K562 (cell line): Measurements from ENCODE around the gene TENM4. TPM values are rescaled to one million over a fixed set of nuclear protein-coding genes. Genes with fewer than 3 reads are reported as not detected.

Source experiments
- ATAC-seq: fragments of 200-7000 bp; cut with Tn5 transposase; 3 replicates; pipeline ENCODE4 v1.9.1; 2020; ENCODE audit warnings: moderate library complexity
- BruUV-seq: library from RNA; stranded (reverse); fragments of 400-500 nt; replicated peaks from 2 replicates; lab custom pipeline; 2021; lab: Mats Ljungman, UMichigan
- CTCF ChIA-PET: fragments of 300-600 bp; formaldehyde crosslinking; extraction: SDS; loops from one replicate; lab custom pipeline; 2021; ENCODE audit warnings: low intra/inter-chr PET ratio; lab: Yijun Ruan, JAX
- POLR2A ChIA-PET: fragments of 300-600, 350-650 bp; sonication (Branson Sonifier 250); formaldehyde crosslinking; extraction: SDS; loops from one replicate; lab custom pipeline; 2021; ENCODE audit warnings: antibody characterized with exemption, inconsistent platforms; lab: Yijun Ruan, JAX
- DNase-seq, 4 experiments: peaks; one replicate each; pipeline versions ENCODE4 v3.0.0 to v3.0.0-alpha.2; 2011 to 2018; ENCODE audit warnings: low spot score in 3 of 4, mixed read lengths in 3 of 4; ENCODE audit errors: extremely low read depth in 1 of 4
- FAIRE-seq: peaks from 2 replicates; lab custom pipeline; 2011; peaks lifted over from hg19 to GRCh38; lab: Jason Lieb, UNC
- H2AFZ ChIP-seq: 2 replicates; pipeline ENCODE4 v1.6.0; 2011; ENCODE audit warnings: low read depth, low read length, control low read depth, inconsistent platforms
- H3K27ac ChIP-seq: fragments of 200-600 bp; 3 replicates; pipeline ENCODE4 v1.8.0; 2011; ENCODE audit warnings: low read depth, mild to moderate bottlenecking, control low read depth, inconsistent platforms, low read length, moderate library complexity, mixed read lengths; ENCODE audit errors: extremely low read depth
- H3K27me3 ChIP-seq, 2 experiments: fragments of 300-600 bp in 1 of 2; 2 replicates in 1 of 2; 3 replicates in 1 of 2; pipeline versions ENCODE4 v1.6.0 to v1.8.0; 2011; ENCODE audit warnings: inconsistent platforms in 2 of 2, low read length in 2 of 2, mild to moderate bottlenecking in 1 of 2, mixed read lengths in 1 of 2, moderate library complexity in 1 of 2; ENCODE audit not compliant: control insufficient read depth in 2 of 2, insufficient read depth in 2 of 2
- H3K36me3 ChIP-seq: fragments of 300-600 bp; 3 replicates; pipeline ENCODE4 v1.8.0; 2011; ENCODE audit warnings: mild to moderate bottlenecking, low read length, inconsistent platforms; ENCODE audit not compliant: control insufficient read depth, insufficient read depth
- H3K4me1 ChIP-seq, 2 experiments: fragments of 200-600 bp in 1 of 2; replicated peaks in 1 of 2; 2 replicates in 1 of 2; 3 replicates in 1 of 2; pipeline versions ENCODE4 v1.5.1 to v1.8.0; 2011; ENCODE audit warnings: inconsistent platforms in 2 of 2, low read length in 2 of 2, mild to moderate bottlenecking in 1 of 2, mixed read lengths in 1 of 2, moderate library complexity in 1 of 2; ENCODE audit not compliant: control insufficient read depth in 2 of 2, insufficient read depth in 2 of 2
- H3K4me2 ChIP-seq: 2 replicates; pipeline ENCODE4 v1.6.1; 2011; ENCODE audit warnings: low read length, control low read depth, inconsistent platforms, mixed read lengths; ENCODE audit not compliant: insufficient read depth
- H3K4me3 ChIP-seq: fragments of 200-600 bp; sonication (generic), shearing (Covaris generic); 2 replicates; pipeline ENCODE4 v1.5.1; 2016; ENCODE audit warnings: control low read depth, inconsistent platforms
- H3K79me2 ChIP-seq: fragments of 200-600 bp; 3 replicates; pipeline ENCODE4 v1.8.0; 2011; ENCODE audit warnings: low read length, inconsistent platforms; ENCODE audit not compliant: control insufficient read depth, insufficient read depth
- H3K9ac ChIP-seq, 2 experiments: 2 replicates each; pipeline versions ENCODE4 v1.6.0 to v1.6.1; 2011; ENCODE audit warnings: low read depth in 2 of 2, low read length in 2 of 2, control low read depth in 1 of 2, inconsistent platforms in 1 of 2, mild to moderate bottlenecking in 1 of 2, mixed read lengths in 1 of 2; ENCODE audit not compliant: insufficient read depth in 1 of 2
- H3K9me1 ChIP-seq: one replicate; pipeline ENCODE4 v1.6.0; 2011; ENCODE audit warnings: inconsistent platforms, mild to moderate bottlenecking, low read length, moderate library complexity; ENCODE audit not compliant: control insufficient read depth, insufficient read depth
- H3K9me3 ChIP-seq: replicated peaks from 2 replicates; pipeline ENCODE4 v1.5.1; 2011; ENCODE audit warnings: low read depth, low read length, inconsistent platforms; ENCODE audit not compliant: control insufficient read depth, insufficient read depth
- H4K20me1 ChIP-seq: replicated peaks from 2 replicates; pipeline ENCODE4 v1.6.1; 2011; ENCODE audit warnings: low read length, inconsistent platforms, mixed read lengths; ENCODE audit not compliant: control insufficient read depth, insufficient read depth
- FOXJ2 ChIP-seq: fragments of 200-800 bp; sonication (Bioruptor generic); IDR thresholded peaks from 2 replicates; pipeline ENCODE4 v1.6.1; 2016; ENCODE audit warnings: missing genetic modification characterization, missing compliant biosample characterization
- GMEB1 ChIP-seq: fragments of 250-450 bp; sonication (Bioruptor Pico); IDR thresholded peaks from 2 replicates; pipeline ENCODE4 v1.4.0; 2020; ENCODE audit warnings: mild to moderate bottlenecking
- HDAC2 ChIP-seq: fragments of 450-650 bp; IDR thresholded peaks from 2 replicates; pipeline ENCODE4 v1.6.1; 2016; ENCODE audit warnings: mild to moderate bottlenecking
- HMBOX1 ChIP-seq: sonication (generic); IDR thresholded peaks from 2 replicates; pipeline ENCODE4 v1.6.1; 2016
- ID3 ChIP-seq, 2 experiments: fragments of 250-450 bp in 1 of 2; fragments of 450-650 bp in 1 of 2; sonication (Bioruptor Pico) in 1 of 2; IDR thresholded peaks; 2 replicates each; pipeline versions ENCODE4 v1.6.1 to v1.8.0; 2016 to 2021; ENCODE audit warnings: mild to moderate bottlenecking in 2 of 2, moderate library complexity in 2 of 2, missing compliant biosample characterization in 1 of 2, missing genetic modification characterization in 1 of 2
- KAT8 ChIP-seq: fragments of 450-650 bp; IDR thresholded peaks from 2 replicates; pipeline ENCODE4 v1.6.1; 2016; ENCODE audit warnings: low read depth, mild to moderate bottlenecking
- MTF1 ChIP-seq: fragments of 250-450 bp; sonication (Bioruptor Pico); IDR thresholded peaks from 2 replicates; pipeline ENCODE4 v1.9.0; 2021; ENCODE audit warnings: moderate library complexity, mild to moderate bottlenecking, inconsistent platforms, borderline replicate concordance
- NCOA6 ChIP-seq: fragments of 450-650 bp; IDR thresholded peaks from 2 replicates; pipeline ENCODE4 v1.6.1; 2017; ENCODE audit warnings: mild to moderate bottlenecking
- NFE2 ChIP-seq: IDR thresholded peaks from 2 replicates; pipeline ENCODE4 v1.6.1; 2014; ENCODE audit warnings: antibody characterized with exemption, low read depth
- NUFIP1 ChIP-seq: fragments of 450-650 bp; IDR thresholded peaks from 2 replicates; pipeline ENCODE4 v1.6.1; 2018; ENCODE audit not compliant: partially characterized antibody
- PTBP1 ChIP-seq: fragments of 200-400 bp; formaldehyde crosslinking; IDR thresholded peaks from 2 replicates; pipeline ENCODE4 v1.6.1; 2017; ENCODE audit warnings: low read depth, low read length
- PTTG1 ChIP-seq: fragments of 450-650 bp; IDR thresholded peaks from 2 replicates; pipeline ENCODE4 v1.6.1; 2016; ENCODE audit warnings: low read depth, mild to moderate bottlenecking, missing genetic modification characterization, missing compliant biosample characterization
- STAG1 ChIP-seq: sonication (generic); formaldehyde crosslinking; IDR thresholded peaks from 2 replicates; pipeline ENCODE4 v1.5.0; 2020; ENCODE audit warnings: missing genetic modification reagents, borderline replicate concordance
- TFAP4 ChIP-seq: sonication (generic); formaldehyde crosslinking; IDR thresholded peaks from 2 replicates; pipeline ENCODE4 v1.8.0; 2022; ENCODE audit warnings: missing genetic modification reagents, mild to moderate bottlenecking, moderate library complexity, borderline replicate concordance
- TRIM28 ChIP-seq: fragments of 450-650 bp; IDR thresholded peaks from 2 replicates; pipeline ENCODE4 v1.6.1; 2017
- ZBTB7A ChIP-seq: IDR thresholded peaks from 2 replicates; pipeline ENCODE4 v1.6.1; 2011; ENCODE audit warnings: low read depth, mild to moderate bottlenecking, low read length, moderate library complexity, borderline replicate concordance; ENCODE audit not compliant: control insufficient read depth
- ZBTB9 ChIP-seq: fragments of 450-650 bp; formaldehyde crosslinking; IDR thresholded peaks from 2 replicates; pipeline ENCODE4 v1.4.0; 2020; ENCODE audit warnings: mild to moderate bottlenecking, moderate library complexity
- ZNF644 ChIP-seq: fragments of 200-800 bp; sonication (Bioruptor generic); IDR thresholded peaks from 2 replicates; pipeline ENCODE4 v1.6.1; 2016; ENCODE audit warnings: low read depth, missing genetic modification characterization, missing compliant biosample characterization
- WGBS: fragments of 100-300 bp; shearing (Covaris generic); methylation state at CpG from one replicate; pipeline ENCODE4 v1.1.6; 2016; ENCODE audit warnings: low coverage, mixed read lengths; ENCODE audit not compliant: insufficient coverage; ENCODE audit errors: missing lambda C conversion rate; 5-methylcytosine and 5-hydroxymethylcytosine counted together
- in situ Hi-C: fragments of 300-500 bp; cut with MboI; formaldehyde crosslinking; loops from 4 replicates; pipeline ENCODE4 v1.15.0; 2018; ENCODE audit warnings: inconsistent platforms, mixed read lengths
- intact Hi-C: fragments of 100-400 bp; cut with micrococcal nuclease; formaldehyde crosslinking; loops from 2 replicates; pipeline ENCODE4 v1.14.2; 2022
- polyA plus RNA-seq, 8 experiments: library from polyadenylated mRNA; depleted of rRNA in 4 of 8; stranded (reverse) in 5 of 8; unstranded in 3 of 8; fragments of >200 nt; fragmentation: Nextera tagmentation in 2 of 8; fragmentation: Illumina TruSeq in 1 of 8; extraction: Ambion mirVana in 2 of 8; extraction: Trizol in 1 of 8; gene quantifications; 2 replicates each; pipeline versions ENCODE4 v1.2.1 to v1.2.3, GENCODE V29; 2011 to 2014; ENCODE audit warnings: inconsistent platforms in 1 of 8, missing spikeins in 1 of 8
- total RNA-seq, 7 experiments: library from RNA; depleted of rRNA in 6 of 7; stranded (reverse); fragments of >200 nt in 6 of 7; fragmentation: Illumina TruSeq in 2 of 7; extraction: Trizol in 2 of 7; gene quantifications; 2 replicates each; pipeline versions ENCODE4 v1.2.1 to v1.2.3, GENCODE V29; 2011 to 2021; ENCODE audit warnings: low replicate concordance in 1 of 7

Gene TENM4
- total and polyA plus RNA-seq, 9 of the 15 experiments (the other 6 are each of a cell fraction or from before 2014, with no cell fraction given), result 0.16 TPM; not detected in 8

GRCh38 chr11:79035881-79036280, 404.9 kb downstream of the TENM4 start:
- intact Hi-C loops, result no loop called here
- Histone ChIP-seq H3K27ac (no peak overlapping the region), H3K9ac (no peak overlapping the region), H2AFZ (no peak overlapping the region), H3K79me2 (no peaks in the 10 kb centered on the region), H3K4me3 (no peak overlapping the region), H3K27me3 (peaks cover 0 to 5% of the 10 kb centered on the region in 2 experiments; a peak in 1 of 5 replicates), H3K9me3 (no peaks in the 10 kb centered on the region), H3K9me1 (no peaks in the 10 kb centered on the region), H3K4me2 (no peak overlapping the region), H4K20me1 (no peaks in the 10 kb centered on the region)
- ATAC-seq (no peak), DNase-seq (no peak), FAIRE-seq (no peak)
- POLR2A ChIA-PET, result interaction anchor here (0.7 kb wide), 1 partner anchor 218 kb away, joined by 3 read pairs; no protein-coding TSS in a partner anchor
- 2% methylated on average over 3 of the region's 3 CpGs for WGBS
- TF ChIP-seq HDAC2 (no peak), GMEB1 (no peak), TFAP4 (CRISPR knock-in tag) (no peak), ID3 (CRISPR knock-in tag; IDR thresholded peaks at IDR 0.05) (no peak), ID3 (tag; IDR thresholded peaks at IDR 0.05) (no peak), PTTG1 (tag) (no peak), MTF1 (CRISPR knock-in tag) (no peak), NUFIP1 (no peak), HMBOX1 (no peak), STAG1 (CRISPR knock-in tag) (no peak), PTBP1 (no peak), ZBTB7A (no peak), NCOA6 (no peak), ZBTB9 (no peak), KAT8 (no peak), FOXJ2 (tag) (no peak), NFE2 (no peak), TRIM28 (no peak), ZNF644 (tag) (no peak)
- TF ChIP-seq, all 486 proteins: peak for 0
- CTCF ChIA-PET, result no interaction called here
- Histone ChIP-seq H3K4me1 (no peaks in the 10 kb centered on the region), H3K36me3 (no peaks in the 10 kb centered on the region)
- in situ Hi-C loops, result no loop called here
- BruUV-seq, result no TSS peak
